GM21717 (cell line): ENCODE data around the gene RFX2.

Experiments
- ATAC-seq: cut with Tn5 transposase; IDR thresholded peaks from one replicate; pipeline ENCODE4 v1.9.1; 2021; ENCODE audit warnings: mild to moderate bottlenecking, moderate library complexity; ENCODE audit not compliant: unreplicated experiment

RFX2 gene

DNA sequence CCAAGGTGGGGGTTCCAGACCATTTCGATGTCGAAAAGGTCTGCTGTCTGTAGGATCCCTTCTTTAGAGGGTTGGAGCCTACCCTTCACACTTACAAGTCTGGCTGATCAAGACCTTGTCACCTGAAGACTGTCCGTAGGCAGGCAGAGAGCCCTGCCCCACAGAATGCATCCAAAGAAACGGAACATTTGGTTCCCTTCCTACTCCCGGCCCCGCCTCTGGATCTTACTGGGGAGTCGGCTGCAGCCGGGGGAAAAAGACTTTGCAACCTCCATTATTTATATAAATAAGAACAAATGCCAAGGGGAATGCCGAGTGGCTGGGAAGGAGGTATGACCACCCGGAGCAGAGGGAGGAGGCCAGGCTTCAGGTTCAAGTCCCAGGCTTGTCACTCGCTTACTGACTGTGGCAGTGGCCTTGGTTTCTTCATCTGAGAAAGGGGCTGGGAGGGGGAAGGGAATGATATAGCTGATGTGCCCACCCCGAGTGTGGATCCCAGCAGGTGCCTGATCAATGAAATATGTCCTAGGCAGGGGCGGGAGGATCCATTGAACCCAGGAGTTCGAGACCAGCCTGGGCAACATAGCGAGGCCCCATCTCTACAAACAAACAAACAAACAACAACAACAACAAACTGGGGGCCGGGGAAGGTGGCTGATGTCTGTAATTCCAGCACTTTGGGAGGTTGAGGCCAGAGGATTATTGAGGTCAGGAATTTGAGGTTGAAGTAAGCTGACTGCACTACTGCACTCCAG is 48.7 kb downstream of the RFX2 start:
- ATAC-seq: no peak

DNA sequence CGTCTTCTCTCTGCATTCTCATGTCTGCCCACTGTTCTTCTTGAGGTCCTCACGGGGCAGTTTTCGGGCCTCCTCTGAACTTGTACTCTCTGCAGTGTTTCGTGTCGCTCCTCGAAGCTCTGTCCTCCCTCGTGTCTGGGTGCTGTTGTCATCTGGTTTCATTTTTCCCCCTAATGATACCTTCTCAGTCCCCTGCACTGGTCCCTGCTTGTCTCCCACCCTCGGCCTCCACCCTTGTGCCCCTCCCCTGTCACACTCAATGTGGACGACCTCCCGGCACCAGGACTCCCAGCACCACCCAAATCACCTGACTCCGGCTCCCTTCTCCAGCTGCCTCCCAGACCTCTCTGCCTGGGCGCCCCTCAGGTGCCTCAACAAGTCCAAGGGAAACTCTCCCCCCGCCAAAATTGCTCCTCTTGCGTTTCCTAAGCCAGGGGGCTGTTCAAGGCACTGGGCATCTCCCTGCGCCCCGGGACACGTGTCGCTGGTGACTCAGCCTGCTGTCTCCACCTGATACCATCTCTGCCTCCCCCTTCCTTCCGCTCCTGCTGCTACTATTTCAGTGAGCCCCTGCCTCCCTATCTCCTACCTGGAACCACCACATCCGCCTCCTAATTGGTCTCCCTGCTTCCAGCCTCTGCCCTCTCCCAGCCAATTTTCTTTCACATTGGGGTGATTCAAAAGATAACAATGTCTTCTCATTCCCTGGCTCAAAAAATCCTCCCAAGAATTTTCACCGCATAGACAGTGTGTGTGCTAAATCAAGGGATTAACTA is 49.5 kb downstream of the RFX2 start:
- ATAC-seq: no peak

DNA sequence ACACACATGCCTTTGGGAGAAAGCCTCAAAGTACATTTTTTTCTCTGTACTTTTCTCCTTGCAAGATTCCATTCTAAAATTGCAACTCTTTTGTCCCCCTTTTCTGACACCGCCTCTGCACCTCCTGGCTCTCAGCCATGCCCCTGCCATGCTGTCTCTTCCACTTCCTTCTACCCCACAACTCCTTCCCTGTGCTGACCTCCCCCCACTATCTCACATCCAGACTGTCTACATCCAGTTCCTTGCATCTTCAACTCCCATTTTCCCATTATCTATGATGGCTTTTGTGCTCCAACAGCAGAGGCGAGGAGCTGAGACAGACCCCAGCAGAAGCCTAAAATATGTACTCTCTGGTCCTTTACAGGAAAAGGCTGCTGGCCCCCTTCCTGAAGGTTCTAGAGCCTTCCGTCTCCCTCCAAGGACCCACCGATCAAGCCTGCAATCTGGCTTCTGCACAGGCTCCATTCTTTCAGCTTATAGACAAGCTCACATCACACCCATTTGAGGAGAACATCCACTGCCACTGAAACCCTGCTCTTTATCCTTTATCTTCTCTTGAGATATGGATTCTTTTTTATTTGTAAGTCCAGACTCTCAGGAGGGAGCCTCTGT is 50.2 kb downstream of the RFX2 start:
- ATAC-seq: no peak

DNA sequence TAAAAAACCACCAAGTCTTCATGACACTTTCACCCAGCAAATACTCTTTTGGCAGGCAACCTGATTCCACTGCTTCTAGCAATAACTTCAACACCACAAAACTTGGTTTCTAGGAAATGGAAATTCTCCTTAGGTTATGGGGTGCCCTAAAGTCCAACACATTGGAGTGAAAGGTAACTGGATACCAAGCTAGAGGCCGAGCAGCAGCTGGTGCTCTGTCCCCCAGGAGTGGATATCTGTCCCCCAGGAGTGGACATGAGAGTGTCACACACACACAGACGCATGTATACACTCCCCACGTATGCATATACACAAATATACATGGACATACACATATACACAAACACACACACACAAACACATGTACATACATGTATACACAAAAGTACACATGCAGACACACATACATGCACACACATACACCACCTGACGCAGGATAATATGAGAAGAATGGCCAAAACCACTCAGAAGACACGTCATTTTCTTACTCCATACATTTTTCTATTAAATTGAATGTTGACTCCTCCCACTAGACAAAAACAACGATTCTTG is 50.8 kb downstream of the RFX2 start:
- ATAC-seq: no peak

DNA sequence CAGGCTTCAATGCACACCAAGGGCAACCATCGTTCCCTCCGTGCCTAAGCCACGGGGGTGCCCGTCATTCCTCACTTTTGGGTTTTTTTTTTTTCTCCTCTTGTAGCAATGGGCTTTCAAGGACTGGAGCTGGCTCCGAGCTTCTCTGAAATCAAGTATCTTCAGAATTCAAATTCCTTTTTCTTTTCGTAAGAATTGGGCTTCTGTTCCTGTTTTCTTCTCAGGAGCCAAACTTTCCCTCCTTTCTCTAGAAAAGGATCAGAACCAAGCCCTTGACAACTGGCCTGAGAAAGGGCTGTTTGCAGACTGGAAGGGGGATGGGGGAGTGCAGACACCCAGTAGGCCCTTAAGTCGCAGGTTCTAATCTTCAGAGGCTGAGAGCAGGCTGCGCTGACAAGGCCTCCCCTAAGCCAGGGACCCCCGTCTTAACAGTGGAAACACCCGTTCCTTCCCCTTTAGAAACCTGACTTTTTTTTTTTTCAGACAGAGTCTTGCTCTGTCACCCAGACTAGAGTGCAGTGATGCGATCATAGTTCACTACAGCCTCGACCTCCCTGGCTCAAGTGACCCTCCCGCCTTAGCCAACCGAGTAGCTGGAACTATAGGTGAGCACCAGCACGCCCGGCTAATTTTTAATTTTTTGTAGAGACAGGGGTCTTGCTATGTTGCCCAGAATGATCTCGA is 51.6 kb downstream of the RFX2 start:
- ATAC-seq: no peak

DNA sequence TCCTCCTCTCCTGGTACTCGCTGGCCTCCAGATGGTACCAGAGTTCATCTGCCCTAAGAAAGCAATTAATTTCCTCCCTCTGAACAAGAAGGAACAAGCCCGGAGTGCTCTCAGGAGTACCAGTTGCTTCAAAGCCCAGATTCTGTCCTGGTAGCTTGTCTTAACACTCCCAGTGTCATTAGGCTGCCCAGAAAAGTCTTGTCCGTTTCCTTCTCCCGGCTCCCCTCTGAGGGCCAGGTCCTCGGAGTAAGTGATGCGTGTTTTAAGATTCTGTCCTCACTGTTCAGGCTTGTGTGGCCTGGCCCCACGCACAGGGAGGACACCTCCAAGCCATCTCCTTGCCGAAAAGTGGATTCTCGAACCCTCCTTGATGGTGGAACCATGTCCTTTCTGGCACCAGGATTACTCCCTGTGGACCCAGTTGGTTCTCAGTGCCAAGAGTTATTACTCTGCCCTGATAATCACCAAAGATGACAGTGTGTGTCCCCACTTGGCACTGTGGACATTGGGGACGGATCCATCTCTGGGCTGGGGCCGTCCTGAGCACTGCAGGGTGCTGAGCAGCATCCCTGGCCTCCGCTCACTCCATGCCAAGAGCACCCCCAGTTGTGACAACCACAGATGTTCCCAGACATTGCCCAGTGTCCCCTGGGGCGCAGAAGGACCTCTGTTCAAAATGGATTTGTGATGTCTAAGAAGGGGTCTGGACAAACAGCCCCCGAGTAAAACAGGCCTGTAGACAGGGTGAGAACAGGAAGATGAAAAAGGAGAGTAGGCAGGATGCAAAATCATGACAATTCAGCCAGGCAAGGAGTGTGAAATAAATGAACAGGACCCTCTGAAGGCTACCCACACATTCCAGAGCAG is 52.4 kb downstream of the RFX2 start:
- ATAC-seq: no peak

DNA sequence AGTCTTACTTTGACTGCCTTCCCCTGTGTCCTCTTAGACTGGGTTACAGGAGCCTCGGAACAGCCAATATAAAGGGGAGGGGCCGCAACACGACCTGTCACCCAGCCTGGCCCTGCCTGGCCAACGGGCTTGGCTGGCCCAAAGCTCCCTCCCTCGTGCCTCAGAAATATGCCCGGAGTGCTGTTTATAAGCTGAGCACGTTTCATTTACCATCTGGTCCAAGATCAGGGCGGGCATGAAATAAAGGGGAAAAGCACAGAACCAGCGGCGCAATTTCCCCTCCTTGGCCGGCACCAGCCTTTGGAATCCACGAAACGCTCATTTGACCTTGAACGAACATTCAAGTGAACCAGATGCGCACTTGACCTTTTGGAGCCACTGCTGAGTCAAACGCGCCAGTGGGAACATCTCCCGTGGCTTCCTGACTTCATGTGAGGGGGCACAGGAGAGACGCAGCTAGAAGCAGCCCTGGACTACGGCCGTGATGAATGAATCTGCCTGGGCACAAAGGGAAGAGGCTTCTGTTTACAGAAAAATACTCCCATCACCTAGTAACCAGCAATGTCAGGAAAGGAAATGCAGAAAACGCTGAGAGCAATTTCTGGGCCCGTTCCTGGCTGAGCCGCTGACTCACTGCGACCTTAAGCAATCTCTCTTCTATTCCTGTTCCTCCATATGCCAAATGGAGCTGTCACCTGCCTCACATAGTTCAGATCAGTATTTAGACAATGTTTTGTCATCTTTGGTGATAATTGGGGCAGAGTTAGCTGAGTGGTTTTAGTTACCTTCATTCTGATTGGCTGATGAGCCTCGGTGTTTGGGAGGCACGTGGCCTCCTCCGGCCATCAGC is 53.3 kb downstream of the RFX2 start:
- no peak for ATAC-seq

DNA sequence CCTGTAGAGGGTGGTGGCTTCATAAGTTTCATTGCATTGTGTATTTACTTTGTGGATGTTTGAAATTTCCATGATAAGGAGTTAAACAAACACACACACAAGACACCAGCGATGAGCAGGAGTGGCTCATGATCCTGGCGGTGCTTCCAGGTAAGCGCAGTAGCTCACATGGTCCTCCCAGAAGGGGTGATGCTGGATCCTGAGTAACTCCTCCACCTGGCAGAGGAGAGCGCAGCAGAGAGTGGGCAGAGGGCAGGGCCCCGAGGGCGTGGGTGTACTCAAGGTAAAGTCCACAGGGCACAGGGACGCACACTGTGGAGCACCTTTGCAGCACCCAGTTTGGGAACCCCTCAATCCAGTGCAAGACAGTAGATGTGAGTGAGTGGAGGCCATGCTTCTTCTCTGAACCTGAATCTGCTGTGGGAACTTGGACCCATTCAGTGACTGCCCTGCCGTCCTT is 54.0 kb downstream of the RFX2 start:
- no peak for ATAC-seq

DNA sequence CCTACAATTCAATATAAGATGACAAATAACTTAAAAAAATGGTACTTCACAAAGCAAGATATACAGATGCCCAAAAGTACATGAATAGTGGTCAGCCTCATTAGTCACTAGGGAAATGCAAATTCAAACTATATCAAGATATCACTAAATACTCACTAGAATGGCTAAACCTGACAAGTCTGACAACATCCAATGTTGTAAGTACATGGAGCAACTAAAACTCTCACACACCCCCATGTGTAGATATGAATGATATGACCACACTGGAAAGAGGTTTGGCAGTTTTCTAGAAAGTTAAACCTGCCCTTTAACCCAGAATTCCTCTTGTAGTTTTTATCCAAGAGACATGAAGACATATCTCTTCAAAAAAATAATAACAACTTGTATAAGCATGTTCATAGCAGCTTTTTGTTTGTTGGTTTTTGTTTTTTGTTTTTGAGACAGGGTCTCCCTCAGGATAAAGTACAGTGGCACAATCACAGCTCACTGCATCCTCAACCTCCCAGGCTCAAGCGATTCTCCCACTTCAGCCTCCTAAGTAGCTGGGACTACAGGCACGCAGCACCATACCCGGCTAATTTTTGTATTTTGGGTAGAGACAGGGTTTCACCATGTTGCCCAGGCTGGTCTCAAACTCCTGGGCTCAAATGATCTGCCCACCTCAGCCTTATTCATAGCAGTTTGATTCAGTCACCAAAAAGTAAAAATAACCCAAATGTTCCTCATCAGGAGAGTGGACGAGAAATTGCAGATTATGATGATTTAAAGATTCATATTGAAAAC is 55.1 kb downstream of the RFX2 start:
- ATAC-seq: no peak

DNA sequence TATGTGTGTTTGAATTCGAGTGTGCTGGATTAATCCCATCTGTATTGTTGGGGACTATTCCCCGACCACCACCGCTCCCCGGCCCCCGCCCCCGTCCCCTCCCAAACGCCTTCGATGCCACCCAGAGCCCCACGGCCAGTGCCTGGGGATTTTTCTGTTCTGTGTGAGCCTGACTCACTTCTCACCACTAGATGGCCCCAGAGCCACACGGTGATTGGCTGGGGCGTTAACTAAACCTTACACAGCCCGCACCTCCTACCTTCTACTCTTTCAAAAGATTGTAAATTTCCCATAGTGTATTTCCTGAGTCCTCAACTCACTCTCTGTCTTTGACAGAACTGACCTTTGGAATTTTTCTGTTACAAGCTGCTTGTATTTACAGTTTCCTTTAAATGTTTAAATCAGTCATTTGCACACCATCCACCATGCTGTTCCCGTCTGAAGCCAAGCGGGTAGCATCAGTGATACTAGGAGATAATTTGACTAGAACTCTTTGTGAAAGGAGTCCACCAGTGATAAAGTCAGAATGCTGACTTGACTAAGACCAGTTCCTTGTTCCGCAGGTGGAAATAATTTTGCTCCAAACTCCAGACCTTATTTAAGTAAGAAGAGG is 61.4 kb downstream of the RFX2 start:
- no peak for ATAC-seq

DNA sequence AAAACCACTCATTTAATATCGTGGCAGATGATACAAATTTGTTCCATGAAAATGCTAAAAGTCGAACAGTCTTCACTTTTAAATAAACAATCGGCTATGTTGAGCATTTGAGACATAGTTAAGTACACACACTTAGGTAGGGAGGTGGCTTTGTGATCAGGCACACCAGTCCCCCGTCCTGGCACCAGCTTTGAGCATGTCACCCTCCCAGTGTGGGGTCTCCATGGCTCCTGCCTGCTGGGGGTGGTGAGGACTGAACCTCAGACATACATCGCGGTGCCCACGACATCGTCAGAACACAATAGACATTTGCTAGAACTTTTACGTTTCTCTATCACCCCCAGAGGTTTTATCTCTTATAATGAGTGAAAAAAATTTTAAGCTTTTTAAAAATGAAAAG is 62.0 kb downstream of the RFX2 start:
- no peak for ATAC-seq

DNA sequence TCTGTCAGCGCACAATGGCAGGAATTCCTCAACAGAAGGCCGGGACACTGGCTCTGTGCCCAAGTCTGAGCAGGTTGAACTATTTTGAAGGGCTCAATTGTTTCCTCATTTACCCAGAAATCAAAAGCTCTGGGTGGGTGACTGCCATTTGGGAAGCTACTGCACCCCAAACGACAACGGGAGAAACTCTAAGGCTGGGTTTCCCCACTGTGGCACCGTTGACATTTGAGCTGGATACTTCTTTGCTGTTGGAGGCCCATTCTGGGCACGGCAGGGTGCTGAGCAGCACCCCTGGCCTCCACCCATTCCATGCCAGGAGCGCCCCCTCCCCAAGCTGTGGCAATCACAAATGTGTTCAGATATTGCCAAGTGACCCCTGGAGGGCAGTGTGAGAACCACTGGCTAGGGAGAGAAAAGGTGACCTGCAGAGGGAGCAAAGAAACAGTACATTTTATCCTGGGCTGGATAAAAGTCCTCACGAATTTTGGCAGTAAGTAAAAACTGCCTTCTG is 62.5 kb downstream of the RFX2 start:
- ATAC-seq: no peak

DNA sequence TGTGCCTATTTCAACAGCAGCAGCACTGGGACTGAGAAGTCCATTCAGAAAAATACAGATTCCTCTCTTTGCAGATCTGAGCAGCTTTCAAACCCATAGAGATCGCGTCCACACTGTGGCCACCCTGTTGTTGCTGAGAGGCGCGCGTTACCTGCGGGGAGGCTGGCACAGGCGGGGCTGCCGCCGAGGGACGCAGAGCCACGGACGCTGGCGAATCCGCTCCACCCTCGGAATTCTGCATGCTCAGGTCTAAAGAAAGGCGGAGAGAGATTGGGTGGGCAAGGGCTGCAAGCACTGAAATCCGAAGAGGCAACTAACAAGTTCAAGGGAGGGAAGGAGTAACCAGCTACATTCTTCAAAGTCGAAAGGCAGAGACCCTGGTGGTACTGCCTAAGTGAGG is 63.0 kb downstream of the RFX2 start:
- ATAC-seq: no peak

DNA sequence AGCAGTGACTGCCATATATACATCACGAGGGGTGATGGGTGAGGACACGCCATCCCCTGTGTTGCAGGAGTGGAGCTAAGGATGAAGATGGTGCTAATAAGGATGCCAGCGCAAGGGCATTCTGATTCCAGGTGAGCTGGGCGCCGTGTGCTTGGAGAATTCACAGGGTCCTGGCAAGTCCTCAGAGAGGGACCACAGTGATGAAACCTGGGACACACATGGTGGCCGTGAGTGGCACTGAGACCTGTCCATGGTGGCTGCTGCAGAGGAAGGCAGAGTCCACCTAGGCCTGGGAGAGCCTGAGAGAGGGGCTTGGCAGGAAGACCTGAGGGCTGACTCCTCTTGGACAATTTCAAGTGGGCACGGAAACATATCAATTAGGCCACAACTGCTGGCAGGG is 65.2 kb downstream of the RFX2 start:
- no peak for ATAC-seq

DNA sequence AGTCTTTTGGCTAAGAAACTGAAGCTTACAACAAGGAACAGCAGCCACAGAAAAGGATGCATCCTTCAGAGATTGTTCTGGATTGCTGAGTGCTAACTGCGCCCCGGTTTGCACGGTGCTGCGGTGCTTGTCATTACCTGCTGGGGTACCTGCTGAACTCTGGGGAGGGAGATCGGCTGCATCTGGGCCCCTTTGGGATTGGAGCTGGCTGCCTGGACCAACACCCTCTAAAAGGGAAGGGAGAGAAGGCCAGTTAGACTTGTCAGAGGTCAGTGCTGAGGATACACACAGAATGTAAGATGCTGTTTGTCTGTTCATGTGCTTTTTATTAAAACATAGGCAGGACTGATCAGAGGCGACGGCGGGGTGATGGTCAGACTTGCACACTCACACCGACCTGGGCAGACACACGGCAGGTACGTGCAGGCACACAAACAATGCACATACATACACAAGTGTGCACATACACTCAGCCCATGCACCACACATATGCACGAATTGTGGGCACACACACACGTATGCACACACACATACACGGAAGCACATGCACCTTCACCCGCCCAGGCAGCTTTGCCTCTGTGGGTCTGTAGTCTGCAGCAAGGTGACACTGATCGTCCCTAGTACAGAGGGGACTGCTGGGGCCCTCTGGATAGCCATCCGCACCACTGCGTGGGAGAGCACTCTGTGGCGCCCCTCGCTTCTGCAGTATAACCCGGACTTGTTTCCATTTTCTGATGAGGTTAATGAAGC is 66.1 kb downstream of the RFX2 start:
- no peak for ATAC-seq

DNA sequence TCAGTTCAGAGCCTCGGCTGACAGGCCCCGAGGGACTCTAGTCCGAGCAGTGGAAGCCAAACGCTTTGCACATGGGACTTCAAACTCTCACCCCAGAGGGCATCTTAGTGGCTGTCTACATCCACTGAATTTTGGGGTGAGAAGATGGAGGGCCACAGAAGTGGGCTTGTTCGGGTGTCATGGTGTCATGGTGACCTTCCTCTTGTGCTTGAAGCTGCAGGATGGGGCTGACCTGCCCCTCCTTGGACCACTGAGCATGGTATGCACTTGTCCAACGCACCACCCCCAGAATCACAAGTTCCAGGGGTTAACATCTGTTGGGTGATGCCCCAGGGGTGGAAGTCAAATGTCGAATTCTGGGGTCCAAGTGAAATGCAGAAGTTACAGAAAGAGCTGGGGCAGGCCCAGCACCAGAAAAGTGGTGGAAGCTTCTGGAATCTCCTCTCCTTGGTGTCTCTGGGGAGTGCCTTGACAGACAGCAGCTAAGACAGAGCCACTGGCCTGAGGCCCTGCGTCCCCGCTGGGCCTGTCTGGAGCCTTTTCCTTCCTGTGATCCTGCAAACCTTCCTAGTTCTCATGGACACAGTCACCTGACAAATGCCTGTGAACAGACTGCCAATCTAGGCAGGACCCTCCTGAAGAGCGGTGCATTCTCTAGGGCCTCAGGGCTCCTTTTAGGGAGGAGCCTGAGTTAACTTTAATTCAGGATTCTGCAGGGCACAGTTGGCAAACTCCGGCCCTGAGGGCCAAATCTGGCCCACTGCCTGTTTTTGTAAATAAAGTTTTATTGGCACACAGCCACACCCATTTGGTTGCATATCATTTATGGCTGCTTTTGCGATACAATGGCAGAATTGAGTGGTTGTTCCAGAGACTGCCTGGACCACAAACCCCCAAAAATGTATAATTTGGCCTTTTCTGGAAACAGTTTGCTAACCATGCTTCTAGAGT is 67.2 kb downstream of the RFX2 start:
- ATAC-seq: no peak
